ENCODE results near the gene USP6NL.
A peak's percentile ranks its signal among the peaks of the same experiment; 100 is the strongest.

Gene USP6NL

GRCh38 chr10:11557967-11558366 lies 53.5 kb downstream of the USP6NL start:
- TF ChIP-seq CTCF (conservative IDR thresholded peaks at IDR 0.05; ENCODE audit: control insufficient read depth, insufficient read depth, low read depth, low read length): no peak
- H3K4me3 ChIP-seq (ENCODE audit: control insufficient read depth, low read depth, low read length): no peak overlapping the region
- no peak for DNase-seq (ENCODE audit: low read depth)

GRCh38 chr10:11557513-11557912 lies 53.9 kb downstream of the USP6NL start:
- no peak for TF ChIP-seq CTCF (conservative IDR thresholded peaks at IDR 0.05; ENCODE audit: control insufficient read depth, insufficient read depth, low read depth, low read length)
- H3K4me3 ChIP-seq (ENCODE audit: control insufficient read depth, low read depth, low read length): no peak overlapping the region
- DNase-seq (ENCODE audit: low read depth): no peak

GRCh38 chr10:11555556-11555955 lies 55.9 kb downstream of the USP6NL start:
- no peak overlapping the region for H3K4me3 ChIP-seq (ENCODE audit: control insufficient read depth, low read depth, low read length)
- DNase-seq (ENCODE audit: low read depth): no peak
- TF ChIP-seq CTCF (conservative IDR thresholded peaks at IDR 0.05; ENCODE audit: control insufficient read depth, insufficient read depth, low read depth, low read length): no peak

- no peak for DNase-seq (ENCODE audit: low read depth)
- no peak for TF ChIP-seq CTCF (conservative IDR thresholded peaks at IDR 0.05; ENCODE audit: control insufficient read depth, insufficient read depth, low read depth, low read length)
- no peak overlapping the region for H3K4me3 ChIP-seq (ENCODE audit: control insufficient read depth, low read depth, low read length)
Observed at GRCh38 chr10:11553773-11554381, 57.6 kb downstream of the USP6NL start.

- no peak for TF ChIP-seq CTCF (conservative IDR thresholded peaks at IDR 0.05; ENCODE audit: control insufficient read depth, insufficient read depth, low read depth, low read length)
- peak overlapping the region; percentile 8 for H3K4me3 ChIP-seq (ENCODE audit: control insufficient read depth, low read depth, low read length)
- peak; percentile 93 for DNase-seq (ENCODE audit: low read depth)
Observed at GRCh38 chr10:11551916-11552602, 59.4 kb downstream of the USP6NL start.

GRCh38 chr10:11551104-11551503 lies 60.3 kb downstream of the USP6NL start:
- no peak overlapping the region for H3K4me3 ChIP-seq (ENCODE audit: control insufficient read depth, low read depth, low read length)
- TF ChIP-seq CTCF (conservative IDR thresholded peaks at IDR 0.05; ENCODE audit: control insufficient read depth, insufficient read depth, low read depth, low read length): no peak
- no peak for DNase-seq (ENCODE audit: low read depth)

Data from fibroblast of mammary gland (primary cell).